SK-N-SH (cell line): Measurements from ENCODE around the gene RASAL2.

Experiments
- MEF2A ChIP-seq: IDR thresholded peaks from 2 replicates; pipeline ENCODE4 v1.4.0; 2012; ENCODE audit warnings: low read depth, borderline replicate concordance
- POLR2AphosphoS5 ChIP-seq: IDR thresholded peaks from 2 replicates; pipeline ENCODE4 v1.6.1; 2012; ENCODE audit warnings: low read depth, low read length
- REST ChIP-seq: IDR thresholded peaks from 2 replicates; pipeline ENCODE4 v1.6.1; 2012; ENCODE audit warnings: mild to moderate bottlenecking, low read depth, low read length, moderate library complexity
- ZBTB33 ChIP-seq: IDR thresholded peaks from 2 replicates; pipeline ENCODE4 v1.4.0; 2012; ENCODE audit warnings: low read depth, borderline replicate concordance

- TF ChIP-seq ZBTB33 (no peak), MEF2A (no peak), REST (no peak), POLR2AphosphoS5 (no peak)
These were observed 389.5 kb downstream of the RASAL2 start for GRCh38 chr1:178483251-178483957.
